ENCODE results near the gene NDNF. TPM values are rescaled to one million over a fixed set of nuclear protein-coding genes. Genes with fewer than 3 reads are reported as not detected.

Gene NDNF
- total RNA-seq: under 0.01 and 0.56 TPM in 2 replicates

GRCh38 chr4:121072224-121073003, at the start of gene NDNF:
NDNF (minus strand) TSS chr4:121072535; CDS start chr4:121045837, 26,698 bp downstream.

Other genes with a start within 250 kb of the NDNF start
- 10.4 and 15.2 TPM in 2 replicates for gene PRDM5, start 149.8 kb downstream of the NDNF start, total RNA-seq
- 0.38 and 0.56 TPM in 2 replicates for gene TNIP3, start 91.8 kb upstream of the NDNF start, total RNA-seq